Measurements from ENCODE around the gene CHRDL2.

- TF ChIP-seq ZFP30 (CRISPR knock-in tag; IDR thresholded peaks at IDR 0.05) (no peak), CREB5 (CRISPR knock-in tag; IDR thresholded peaks at IDR 0.05; ENCODE audit: low read depth) (0 out of 2 replicates have a peak, but pooled peaks have one; percentile 15), ARNTL (CRISPR knock-in tag; IDR thresholded peaks at IDR 0.05; ENCODE audit: borderline replicate concordance, low read depth) (no peak), PPARA (CRISPR knock-in tag; IDR thresholded peaks at IDR 0.05; ENCODE audit: borderline replicate concordance) (no peak), ZC3H10 (CRISPR knock-in tag; IDR thresholded peaks at IDR 0.05) (no peak), ESRRG (CRISPR knock-in tag; IDR thresholded peaks at IDR 0.05) (no peak), PATZ1 (CRISPR knock-in tag; IDR thresholded peaks at IDR 0.05; ENCODE audit: borderline replicate concordance) (no peak), GLIS3 (CRISPR knock-in tag; IDR thresholded peaks at IDR 0.05) (no peak), BACH2 (CRISPR knock-in tag; IDR thresholded peaks at IDR 0.05; ENCODE audit: borderline replicate concordance) (no peak), TCF4 (CRISPR knock-in tag; IDR thresholded peaks at IDR 0.05; ENCODE audit: borderline replicate concordance) (no peak)
Measured at GRCh38 chr11:74754507-74755252, 23.5 kb upstream of the CHRDL2 start.

All from SK-N-SH treated with all-trans-retinoic acid at 6 μM for 48 hours (cell line).